ENCODE measurements around the gene NPHP4.

The NPHP4 gene

GRCh38 chr1:5989731-5990271, 2.4 kb downstream of the NPHP4 start:
- no peak for DNase-seq (ENCODE audit: low read depth in 2 of 2)

GRCh38 chr1:5989286-5989605, 3.0 kb downstream of the NPHP4 start:
- no peak for DNase-seq (ENCODE audit: low read depth in 2 of 2)

GRCh38 chr1:5988596-5989285, 3.5 kb downstream of the NPHP4 start:
- DNase-seq (ENCODE audit: low read depth in 2 of 2), result no peak

GRCh38 chr1:5986018-5986417, 6.2 kb downstream of the NPHP4 start:
- DNase-seq (ENCODE audit: low read depth in 2 of 2), result no peak

- no peak for DNase-seq (ENCODE audit: low read depth in 2 of 2)
These were observed 7.0 kb downstream of the NPHP4 start for GRCh38 chr1:5985250-5985649.

- DNase-seq (ENCODE audit: low read depth in 2 of 2), result no peak
These were observed 8.7 kb downstream of the NPHP4 start for GRCh38 chr1:5983361-5984103.

GRCh38 chr1:5982868-5983267, 9.4 kb downstream of the NPHP4 start:
- DNase-seq (ENCODE audit: low read depth in 2 of 2), result no peak

- no peak for DNase-seq (ENCODE audit: low read depth in 2 of 2)
These were observed 9.9 kb downstream of the NPHP4 start for GRCh38 chr1:5982276-5982675.

GRCh38 chr1:5981009-5981380, 11.2 kb downstream of the NPHP4 start:
- DNase-seq (ENCODE audit: low read depth in 2 of 2), result no peak

- no peak for DNase-seq (ENCODE audit: low read depth in 2 of 2)
These were observed 11.8 kb downstream of the NPHP4 start for GRCh38 chr1:5980314-5981008.

GRCh38 chr1:5979536-5980313, 12.5 kb downstream of the NPHP4 start:
- no peak for DNase-seq (ENCODE audit: low read depth in 2 of 2)

- no peak for DNase-seq (ENCODE audit: low read depth in 2 of 2)
These were observed 13.8 kb downstream of the NPHP4 start for GRCh38 chr1:5978452-5978851.

- DNase-seq (ENCODE audit: low read depth in 2 of 2), result no peak
These were observed 14.5 kb downstream of the NPHP4 start for GRCh38 chr1:5977494-5978444.

- DNase-seq (ENCODE audit: low read depth in 2 of 2), result no peak
These were observed 15.3 kb downstream of the NPHP4 start for GRCh38 chr1:5976726-5977493.

- no peak for DNase-seq (ENCODE audit: low read depth in 2 of 2)
These were observed 16.0 kb downstream of the NPHP4 start for GRCh38 chr1:5976231-5976630.

- no peak for DNase-seq (ENCODE audit: low read depth in 2 of 2)
These were observed 16.9 kb downstream of the NPHP4 start for GRCh38 chr1:5975133-5975880.

- DNase-seq (ENCODE audit: low read depth in 2 of 2), result no peak
These were observed 17.6 kb downstream of the NPHP4 start for GRCh38 chr1:5974631-5975030.

- DNase-seq (ENCODE audit: low read depth in 2 of 2), result no peak
These were observed 18.5 kb downstream of the NPHP4 start for GRCh38 chr1:5973771-5974170.

- no peak for DNase-seq (ENCODE audit: low read depth in 2 of 2)
These were observed 20.1 kb downstream of the NPHP4 start for GRCh38 chr1:5972198-5972520.
